Tibial artery (tissue), 4 donors: ENCODE measurements around the gene HSPBAP1.

Experiments
- DNase-seq, 2 donors: peaks; one replicate each; pipeline ENCODE4 v3.0.0-alpha.2; 2019
- H3K27ac ChIP-seq, 2 donors: fragments of 200-600 bp; sonication (generic) in 1 of 2; 1 replicate in 1 of 2; 2 replicates in 1 of 2; pipeline ENCODE4 v1.5.1; 2018 to 2019; ENCODE audit warnings: mild to moderate bottlenecking in 1 of 2
- H3K27me3 ChIP-seq, 2 donors: fragments of 200-600 bp; sonication (generic) in 1 of 2; one replicate each; pipeline versions ENCODE4 v1.5.1 to v1.6.0; 2016 to 2019
- H3K36me3 ChIP-seq, 3 donors: fragments of 200-600 bp; sonication (generic) in 2 of 3; one replicate each; pipeline ENCODE4 v1.5.1; 2016 to 2019; ENCODE audit warnings: mild to moderate bottlenecking in 2 of 3
- H3K4me1 ChIP-seq, 4 donors: fragments of 200-600 bp; sonication (generic) in 2 of 4; 1 replicate in 3 of 4; 2 replicates in 1 of 4; pipeline ENCODE4 v1.5.1; 2016 to 2019
- H3K4me3 ChIP-seq, 2 donors: fragments of 200-600 bp; sonication (generic) in 1 of 2; 1 replicate in 1 of 2; 2 replicates in 1 of 2; pipeline ENCODE4 v1.5.1; 2018 to 2019; ENCODE audit warnings: mild to moderate bottlenecking in 2 of 2
- H3K9me3 ChIP-seq, 3 donors: fragments of 200-600 bp; sonication (generic) in 1 of 3; one replicate each; pipeline ENCODE4 v1.5.1; 2016 to 2019
- intact Hi-C: fragments of 100-400 bp; cut with DNase I; formaldehyde crosslinking; loops from one replicate; pipeline ENCODE4 v1.15.0; 2023; ENCODE audit warnings: low total_unique reads
- TF ChIP-seq, protein P1 (sequence below), 2 experiments: fragments of 200-600 bp in 1 of 2; fragments of 450-650 bp in 1 of 2; IDR thresholded peaks; one replicate each; pipeline ENCODE4 v1.5.1; 2017 to 2019; ENCODE audit warnings: antibody characterized with exemption in 2 of 2, mild to moderate bottlenecking in 1 of 2, moderate library complexity in 1 of 2

HSPBAP1 gene

DNA sequence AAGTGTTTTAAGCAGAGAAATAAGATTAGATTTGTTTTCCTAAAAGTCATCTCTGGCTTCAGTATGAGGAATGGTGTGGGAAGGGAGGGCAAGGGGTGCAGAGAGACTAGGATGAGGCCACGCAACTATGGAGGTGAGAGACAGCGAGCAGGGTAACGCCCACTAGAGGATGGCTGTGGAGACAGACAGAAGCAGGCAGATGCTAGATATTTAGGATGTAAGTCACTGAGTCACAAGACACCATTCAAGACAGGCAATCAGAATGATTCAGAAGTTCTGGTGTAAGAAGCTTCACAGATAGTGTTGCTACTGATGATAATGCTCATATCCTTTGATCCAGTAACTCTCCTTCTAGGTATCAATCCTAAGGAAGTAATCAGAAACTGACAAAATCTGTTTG, 19.1 kb downstream of the HSPBAP1 start:
- no peak overlapping the region for H3K4me3 ChIP-seq
- peaks cover 8 to 17% (median 12%) of the 10 kb centered on the region in 3 donors for H3K36me3 ChIP-seq
- H3K9me3 ChIP-seq: no peaks in the 10 kb centered on the region
- no peak overlapping the region for H3K27ac ChIP-seq
- TF ChIP-seq, protein P1, sequence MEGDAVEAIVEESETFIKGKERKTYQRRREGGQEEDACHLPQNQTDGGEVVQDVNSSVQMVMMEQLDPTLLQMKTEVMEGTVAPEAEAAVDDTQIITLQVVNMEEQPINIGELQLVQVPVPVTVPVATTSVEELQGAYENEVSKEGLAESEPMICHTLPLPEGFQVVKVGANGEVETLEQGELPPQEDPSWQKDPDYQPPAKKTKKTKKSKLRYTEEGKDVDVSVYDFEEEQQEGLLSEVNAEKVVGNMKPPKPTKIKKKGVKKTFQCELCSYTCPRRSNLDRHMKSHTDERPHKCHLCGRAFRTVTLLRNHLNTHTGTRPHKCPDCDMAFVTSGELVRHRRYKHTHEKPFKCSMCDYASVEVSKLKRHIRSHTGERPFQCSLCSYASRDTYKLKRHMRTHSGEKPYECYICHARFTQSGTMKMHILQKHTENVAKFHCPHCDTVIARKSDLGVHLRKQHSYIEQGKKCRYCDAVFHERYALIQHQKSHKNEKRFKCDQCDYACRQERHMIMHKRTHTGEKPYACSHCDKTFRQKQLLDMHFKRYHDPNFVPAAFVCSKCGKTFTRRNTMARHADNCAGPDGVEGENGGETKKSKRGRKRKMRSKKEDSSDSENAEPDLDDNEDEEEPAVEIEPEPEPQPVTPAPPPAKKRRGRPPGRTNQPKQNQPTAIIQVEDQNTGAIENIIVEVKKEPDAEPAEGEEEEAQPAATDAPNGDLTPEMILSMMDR (IDR thresholded peaks at IDR 0.05): no peak
- H3K4me1 ChIP-seq: no peaks in the 10 kb centered on the region
- DNase-seq: no peak
- intact Hi-C loops: no loop called here
- no peaks in the 10 kb centered on the region for H3K27me3 ChIP-seq

DNA sequence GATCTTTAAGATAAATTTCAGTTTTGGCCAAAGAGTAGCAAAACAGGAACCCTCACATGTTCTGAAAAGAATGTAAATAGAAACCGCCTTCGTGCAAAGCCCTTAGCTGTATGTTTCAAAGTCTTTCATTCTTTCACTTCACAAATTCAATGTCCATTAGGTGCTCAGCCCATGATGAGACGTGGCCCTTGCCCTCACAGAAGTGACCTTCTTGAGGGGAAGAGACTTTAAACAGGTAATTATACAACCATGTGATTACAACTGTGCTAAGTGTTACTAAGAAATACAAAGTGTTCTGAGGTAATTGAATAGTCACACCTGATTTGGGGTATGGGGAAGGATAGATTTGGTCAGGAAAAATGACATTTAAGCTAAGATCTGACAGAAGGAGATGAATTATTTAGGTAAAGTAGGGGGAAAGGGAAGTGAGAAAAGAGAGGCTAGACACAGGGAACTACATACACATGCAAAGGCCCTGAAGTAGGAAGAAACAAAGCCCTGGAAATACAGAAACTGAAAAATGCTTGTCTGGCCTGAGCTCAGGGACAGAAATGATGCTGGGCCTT, 19.6 kb downstream of the HSPBAP1 start:
- TF ChIP-seq, protein P1 (IDR thresholded peaks at IDR 0.05): no peak
- peaks cover 8 to 17% (median 12%) of the 10 kb centered on the region in 3 donors for H3K36me3 ChIP-seq
- no peak overlapping the region for H3K27ac ChIP-seq
- H3K27me3 ChIP-seq: no peaks in the 10 kb centered on the region
- intact Hi-C loops: no loop called here
- H3K4me1 ChIP-seq: no peaks in the 10 kb centered on the region
- H3K9me3 ChIP-seq: no peaks in the 10 kb centered on the region
- DNase-seq: no peak
- H3K4me3 ChIP-seq: no peak overlapping the region

DNA sequence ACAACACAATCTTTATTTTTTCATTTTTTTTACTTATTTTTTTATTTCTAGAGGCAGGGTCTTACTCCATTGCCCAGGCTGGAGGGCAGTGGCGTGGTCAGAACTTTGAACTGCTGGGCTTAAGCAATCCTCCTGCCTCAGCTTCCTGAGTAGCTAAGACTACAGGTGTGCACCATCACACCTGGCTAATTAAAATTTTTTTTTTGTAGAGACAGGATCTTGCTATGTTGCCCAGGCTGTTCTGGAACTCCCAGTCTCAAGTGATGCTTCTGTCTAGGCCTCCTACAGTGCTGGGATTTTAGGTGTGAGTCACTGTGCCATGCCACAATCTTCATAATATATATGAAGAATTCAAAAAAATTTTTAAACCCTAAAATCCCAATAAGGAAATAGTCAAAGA, 20.8 kb downstream of the HSPBAP1 start:
- no peak overlapping the region for H3K4me3 ChIP-seq
- H3K4me1 ChIP-seq: no peaks in the 10 kb centered on the region
- intact Hi-C loops: no loop called here
- DNase-seq: no peak
- H3K36me3 ChIP-seq: peaks cover 8 to 22% (median 16%) of the 10 kb centered on the region in 3 donors
- H3K27me3 ChIP-seq: no peaks in the 10 kb centered on the region
- no peaks in the 10 kb centered on the region for H3K9me3 ChIP-seq
- H3K27ac ChIP-seq: no peak overlapping the region
- TF ChIP-seq, protein P1 (IDR thresholded peaks at IDR 0.05): no peak

DNA sequence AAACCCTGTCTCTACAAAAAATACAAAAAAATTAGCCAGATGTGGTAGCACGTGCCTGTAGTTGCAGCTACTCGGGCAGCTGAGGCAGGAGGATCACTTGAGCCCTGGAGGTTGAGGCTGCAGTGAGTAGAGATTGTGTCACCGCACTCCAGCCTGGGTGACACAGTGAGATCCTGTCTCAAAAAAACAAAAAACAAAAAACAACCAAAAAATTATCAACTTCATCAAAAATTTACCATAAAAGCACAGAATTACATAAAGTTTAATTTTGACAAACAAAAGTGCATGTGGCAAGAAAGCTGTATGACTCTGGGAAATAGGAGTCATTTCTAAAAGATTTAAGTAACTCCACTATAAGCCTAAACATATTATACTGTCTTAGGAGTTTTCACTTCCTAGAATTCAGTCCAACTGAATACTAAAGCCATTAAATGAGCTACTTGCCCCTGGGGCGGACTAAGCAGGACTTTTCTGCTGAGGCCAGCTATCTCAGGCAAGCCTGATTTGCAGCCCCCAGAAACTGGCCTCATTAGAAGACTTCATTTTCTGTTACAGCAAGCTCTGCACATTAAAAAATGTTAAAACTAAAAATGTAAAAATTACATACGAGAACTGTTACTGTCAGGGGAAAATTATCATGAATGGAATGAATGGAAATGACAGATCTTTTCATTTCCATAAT, 23.0 kb downstream of the HSPBAP1 start:
- no peaks in the 10 kb centered on the region for H3K27me3 ChIP-seq
- no peaks in the 10 kb centered on the region for H3K9me3 ChIP-seq
- intact Hi-C loops: no loop called here
- DNase-seq: no peak
- no peak overlapping the region for H3K27ac ChIP-seq
- no peaks in the 10 kb centered on the region for H3K4me1 ChIP-seq
- TF ChIP-seq, protein P1 (IDR thresholded peaks at IDR 0.05): no peak
- H3K4me3 ChIP-seq: no peak overlapping the region
- peaks cover 8 to 30% (median 12%) of the 10 kb centered on the region in 3 donors for H3K36me3 ChIP-seq

DNA sequence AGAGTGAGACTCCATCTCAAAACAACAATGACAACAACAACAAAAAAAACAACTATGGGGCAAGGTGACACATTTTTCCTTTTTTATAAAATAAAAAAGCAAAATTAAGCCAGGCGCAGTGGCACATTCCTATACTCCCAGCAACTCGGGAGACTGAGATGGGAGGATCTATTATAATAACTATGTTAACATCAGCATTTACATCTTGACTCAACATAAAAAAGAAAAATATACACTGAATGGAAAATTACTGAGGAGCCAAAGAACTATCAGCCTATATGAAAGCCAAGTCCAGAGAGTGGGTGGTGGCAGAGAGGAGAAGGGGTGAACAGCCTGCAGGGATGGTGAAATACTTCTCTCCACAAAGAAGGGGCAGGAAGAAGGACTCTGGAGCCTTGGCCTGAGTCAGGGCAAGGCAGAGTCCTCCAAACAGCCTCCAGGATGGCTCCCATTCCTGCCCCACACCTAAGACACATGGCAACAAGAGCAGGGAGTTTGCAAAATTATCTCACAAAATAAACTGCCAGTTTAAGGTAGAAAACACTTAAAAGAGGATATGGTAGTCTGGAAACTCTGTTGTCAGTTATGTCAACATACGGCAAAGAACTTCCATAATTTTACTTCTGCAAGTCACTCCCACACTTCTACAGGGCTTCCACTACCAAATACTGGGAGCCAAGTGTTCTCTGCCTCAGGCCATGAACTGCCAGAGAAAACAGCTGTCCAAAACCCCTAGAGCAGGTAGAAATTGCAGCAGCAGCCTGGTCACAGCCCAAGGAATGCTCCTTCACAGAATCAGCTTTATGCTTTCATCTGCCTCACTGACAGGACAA, 25.9 kb downstream of the HSPBAP1 start:
- no peak for DNase-seq
- Histone ChIP-seq H3K27me3 (no peaks in the 10 kb centered on the region), H3K27ac (no peak overlapping the region), H3K36me3 (peaks cover 8 to 21% (median 12%) of the 10 kb centered on the region in 3 donors), H3K4me3 (no peak overlapping the region), H3K9me3 (no peaks in the 10 kb centered on the region), H3K4me1 (no peaks in the 10 kb centered on the region)
- TF ChIP-seq, protein P1 (IDR thresholded peaks at IDR 0.05): no peak
- intact Hi-C loops: no loop called here
